GM21447 (cell line): ENCODE data around the gene GPR162.

Source experiments
- ATAC-seq: cut with Tn5 transposase; IDR thresholded peaks from one replicate; pipeline ENCODE4 v1.9.1; 2021; ENCODE audit not compliant: unreplicated experiment

Gene GPR162

GRCh38 chr12:6833189-6833890, 11.7 kb downstream of the GPR162 start:
- ATAC-seq, result no peak

GRCh38 chr12:6834254-6834653, 12.6 kb downstream of the GPR162 start:
- no peak for ATAC-seq

DNA sequence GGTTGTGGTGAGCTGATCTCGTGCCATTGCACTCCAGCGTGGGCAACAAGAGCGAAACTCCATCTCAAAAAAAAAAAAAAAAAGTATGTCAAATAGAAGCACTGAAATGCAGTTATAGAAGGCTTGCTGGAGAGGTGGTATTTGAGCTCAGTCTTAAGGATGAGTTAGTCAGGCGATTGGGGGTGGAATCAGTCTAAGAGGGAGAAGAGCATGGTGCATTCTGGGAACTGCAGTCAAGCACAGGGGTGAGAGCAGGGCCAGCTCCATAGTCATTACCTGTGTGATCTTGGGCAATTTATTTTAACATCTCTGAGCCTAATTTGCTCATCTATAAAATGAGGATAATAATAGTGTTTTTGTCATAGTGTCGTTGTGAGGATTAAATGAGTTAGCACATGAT, 13.3 kb downstream of the GPR162 start:
- no peak for ATAC-seq

GRCh38 chr12:6836851-6837250, 15.2 kb downstream of the GPR162 start:
- no peak for ATAC-seq

- no peak for ATAC-seq
Measured at GRCh38 chr12:6837370-6838060, 15.9 kb downstream of the GPR162 start.

GRCh38 chr12:6838854-6839253, 17.2 kb downstream of the GPR162 start:
- ATAC-seq, result no peak

GRCh38 chr12:6839482-6840201, 18.0 kb downstream of the GPR162 start:
- ATAC-seq, result peak; percentile 90

GRCh38 chr12:6840330-6840729, 18.7 kb downstream of the GPR162 start:
- ATAC-seq, result no peak

- ATAC-seq, result no peak
Measured at GRCh38 chr12:6840761-6841515, 19.3 kb downstream of the GPR162 start, which contains the start of gene GNB3. GNB3 (plus strand) TSS chr12:6840925; CDS start chr12:6841288, 363 bp downstream.

GRCh38 chr12:6842075-6842474, 20.5 kb downstream of the GPR162 start:
- ATAC-seq, result no peak

DNA sequence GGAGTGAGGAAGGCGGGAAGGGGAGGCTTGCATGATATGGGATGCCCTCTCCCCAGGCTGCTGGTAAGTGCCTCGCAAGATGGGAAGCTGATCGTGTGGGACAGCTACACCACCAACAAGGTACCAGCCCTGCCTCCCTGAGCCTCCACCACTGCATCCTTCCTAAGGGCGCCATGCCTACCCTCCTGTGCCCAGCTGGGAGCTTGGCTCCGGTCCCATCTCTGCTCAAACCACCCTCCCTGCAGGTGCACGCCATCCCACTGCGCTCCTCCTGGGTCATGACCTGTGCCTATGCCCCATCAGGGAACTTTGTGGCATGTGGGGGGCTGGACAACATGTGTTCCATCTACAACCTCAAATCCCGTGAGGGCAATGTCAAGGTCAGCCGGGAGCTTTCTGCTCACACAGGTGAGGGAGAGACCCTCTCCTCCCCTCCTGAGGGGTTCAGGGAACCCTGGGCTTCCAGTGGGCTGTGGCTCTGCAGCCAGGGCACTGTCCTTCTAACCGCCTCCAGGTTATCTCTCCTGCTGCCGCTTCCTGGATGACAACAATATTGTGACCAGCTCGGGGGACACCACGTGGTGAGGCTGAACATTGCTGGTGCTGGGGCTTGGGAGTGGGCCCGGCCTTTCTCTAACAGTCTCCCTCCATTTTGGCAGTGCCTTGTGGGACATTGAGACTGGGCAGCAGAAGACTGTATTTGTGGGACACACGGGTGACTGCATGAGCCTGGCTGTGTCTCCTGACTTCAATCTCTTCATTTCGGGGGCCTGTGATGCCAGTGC, 21.7 kb downstream of the GPR162 start:
- no peak for ATAC-seq

GRCh38 chr12:6845395-6845794, 23.8 kb downstream of the GPR162 start:
- ATAC-seq, result no peak

DNA sequence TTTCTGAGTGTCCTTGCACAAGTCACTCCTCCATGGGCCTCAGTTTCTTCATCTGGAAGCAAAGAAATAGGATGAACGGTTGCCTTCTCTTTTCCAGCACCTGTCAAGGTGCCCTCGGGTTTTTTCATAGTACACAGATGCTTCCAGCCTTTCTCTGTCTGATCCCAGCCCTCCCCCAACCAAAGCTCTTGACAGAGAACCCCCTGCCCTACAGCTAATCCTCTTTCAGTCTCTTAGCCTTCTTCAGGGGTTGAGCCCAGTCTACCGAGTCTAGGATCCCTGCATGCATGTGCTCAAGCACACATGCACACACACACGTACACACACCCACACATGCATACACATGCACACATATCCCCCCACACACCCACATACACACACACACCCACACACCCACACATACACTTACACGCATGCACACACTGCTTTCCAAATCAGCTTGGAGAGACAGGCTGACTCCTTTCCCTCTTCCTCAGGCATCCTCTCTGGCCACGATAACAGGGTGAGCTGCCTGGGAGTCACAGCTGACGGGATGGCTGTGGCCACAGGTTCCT, 24.8 kb downstream of the GPR162 start:
- no peak for ATAC-seq

DNA sequence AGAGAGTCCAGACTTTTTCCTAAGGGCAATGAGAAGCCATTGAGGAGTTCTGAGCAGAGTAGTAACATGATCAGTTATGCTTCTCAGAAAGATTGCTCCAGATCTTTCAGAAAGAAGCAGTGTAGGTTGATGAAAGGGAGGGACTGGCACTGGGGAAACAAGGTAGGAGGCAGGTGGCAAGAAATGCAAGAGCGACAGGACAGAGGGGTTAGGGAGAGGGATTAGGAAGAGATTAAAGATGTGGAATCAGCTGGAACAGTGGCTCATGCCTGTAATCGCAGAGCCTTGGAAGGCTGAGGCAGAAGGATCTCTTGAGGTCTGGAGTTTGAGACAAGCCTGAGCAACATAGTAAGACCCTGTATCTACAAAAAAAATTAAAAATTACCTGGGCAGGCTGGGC, 26.1 kb downstream of the GPR162 start:
- no peak for ATAC-seq

DNA sequence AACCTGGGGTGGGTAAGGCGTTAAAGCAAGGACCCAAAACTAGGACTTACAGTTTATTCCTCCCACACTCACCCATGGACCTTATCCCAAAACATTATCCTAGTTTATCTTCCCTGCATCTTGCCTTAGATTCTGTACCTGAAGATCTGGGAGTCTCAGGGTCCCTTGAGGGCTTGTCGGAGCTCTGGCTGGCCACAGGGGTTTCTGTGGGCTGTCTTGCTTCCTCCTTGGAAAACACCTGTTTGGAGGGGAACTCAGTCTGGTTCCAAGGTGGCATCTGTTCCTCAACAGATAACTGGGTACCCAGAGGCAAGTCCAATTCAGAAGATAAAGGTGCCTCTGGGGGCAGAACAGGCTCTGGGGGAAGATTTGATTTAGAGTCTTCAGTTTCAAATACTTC, 27.8 kb downstream of the GPR162 start:
- ATAC-seq, result no peak

- no peak for ATAC-seq
Measured at GRCh38 chr12:6849976-6850560, 28.4 kb downstream of the GPR162 start.

- ATAC-seq, result no peak
Measured at GRCh38 chr12:6850796-6851152, 29.2 kb downstream of the GPR162 start.

- peak; percentile 55 for ATAC-seq
Measured at GRCh38 chr12:6851153-6851920, 29.7 kb downstream of the GPR162 start, which contains the start of gene CDCA3. CDCA3 (minus strand) TSS chr12:6851286; CDS start chr12:6850952, 334 bp downstream.
